Measurements from ENCODE around the gene FDPS.
"Not testable (repeated sequence)": the region's sequence is repeated elsewhere in the genome, so short reads cannot be mapped to it uniquely, and the experiment has no call there.

Gene FDPS

DNA sequence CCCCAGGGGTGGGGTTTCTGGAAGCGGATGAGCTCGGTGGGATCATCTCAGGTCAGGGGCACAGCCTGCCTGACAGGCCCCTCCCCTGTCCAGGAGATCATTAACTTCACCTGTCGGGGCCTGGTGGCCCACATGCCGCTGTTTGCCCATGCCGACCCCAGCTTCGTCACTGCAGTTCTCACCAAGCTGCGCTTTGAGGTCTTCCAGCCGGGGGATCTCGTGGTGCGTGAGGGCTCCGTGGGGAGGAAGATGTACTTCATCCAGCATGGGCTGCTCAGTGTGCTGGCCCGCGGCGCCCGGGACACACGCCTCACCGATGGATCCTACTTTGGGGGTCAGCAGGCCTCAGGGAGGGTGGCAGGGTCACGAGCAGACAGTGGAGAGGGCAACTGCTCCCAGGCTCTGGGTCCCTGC, 23.0 kb upstream of the FDPS start:
- DNase-seq (ENCODE audit: low read depth in 2 of 2) = no peak

DNA sequence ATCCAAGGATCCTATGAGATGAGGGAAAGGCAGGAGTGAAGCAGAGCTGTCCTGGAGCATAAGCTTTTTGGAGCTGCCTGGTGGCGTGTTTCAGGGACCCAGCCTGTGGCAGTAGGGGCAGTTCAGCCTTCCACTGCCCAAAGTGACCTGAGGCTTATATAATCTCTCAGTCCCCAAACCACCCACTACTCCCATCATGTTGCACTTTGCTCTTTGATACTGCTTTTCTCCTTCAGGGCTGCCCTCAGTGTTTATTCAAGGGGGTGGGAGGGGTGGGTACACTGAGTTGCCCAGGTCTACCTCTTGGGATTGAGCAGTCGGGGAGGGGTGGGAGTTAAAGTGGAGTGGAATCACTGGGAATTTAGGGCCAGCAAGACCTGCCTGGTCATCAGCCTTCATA, 22.1 kb upstream of the FDPS start:
- DNase-seq (ENCODE audit: low read depth in 2 of 2) = no peak

DNA sequence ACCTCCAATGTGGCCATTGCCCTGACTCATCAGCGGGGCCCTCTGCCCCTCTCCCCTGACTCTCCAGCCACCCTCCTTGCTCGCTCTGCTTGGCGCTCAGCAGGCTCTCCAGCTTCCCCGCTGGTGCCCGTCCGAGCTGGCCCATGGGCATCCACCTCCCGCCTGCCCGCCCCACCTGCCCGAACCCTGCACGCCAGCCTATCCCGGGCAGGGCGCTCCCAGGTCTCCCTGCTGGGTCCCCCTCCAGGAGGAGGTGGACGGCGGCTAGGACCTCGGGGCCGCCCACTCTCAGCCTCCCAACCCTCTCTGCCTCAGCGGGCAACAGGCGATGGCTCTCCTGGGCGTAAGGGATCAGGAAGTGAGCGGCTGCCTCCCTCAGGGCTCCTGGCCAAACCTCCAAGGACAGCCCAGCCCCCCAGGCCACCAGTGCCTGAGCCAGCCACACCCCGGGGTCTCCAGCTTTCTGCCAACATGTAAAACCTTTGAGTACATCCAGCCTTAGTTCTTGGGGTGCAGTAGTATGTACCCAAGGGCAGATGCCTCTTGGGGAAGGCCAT, 20.6 kb upstream of the FDPS start:
- DNase-seq (ENCODE audit: low read depth in 2 of 2) = no peak

DNA sequence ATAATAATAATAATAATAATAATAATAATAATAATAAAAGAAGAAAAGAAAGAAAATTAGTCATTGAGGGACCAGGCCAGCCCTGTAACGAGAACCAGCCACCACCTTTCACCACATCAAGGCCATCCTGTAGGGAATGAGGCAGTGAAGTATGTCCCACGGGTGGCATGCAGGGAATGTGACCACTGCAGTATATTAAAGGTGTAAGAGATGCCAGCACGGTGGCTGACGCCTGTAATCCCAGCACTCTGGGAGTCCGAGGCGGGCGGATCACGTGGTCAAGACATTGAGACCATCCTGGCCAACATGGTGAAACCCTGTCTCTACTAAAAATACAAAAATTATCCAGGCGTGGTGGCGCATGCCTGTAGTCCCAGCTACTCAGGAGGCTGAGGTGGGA, 17.7 kb upstream of the FDPS start:
- not testable (repeated sequence) for DNase-seq (ENCODE audit: low read depth in 2 of 2)

DNA sequence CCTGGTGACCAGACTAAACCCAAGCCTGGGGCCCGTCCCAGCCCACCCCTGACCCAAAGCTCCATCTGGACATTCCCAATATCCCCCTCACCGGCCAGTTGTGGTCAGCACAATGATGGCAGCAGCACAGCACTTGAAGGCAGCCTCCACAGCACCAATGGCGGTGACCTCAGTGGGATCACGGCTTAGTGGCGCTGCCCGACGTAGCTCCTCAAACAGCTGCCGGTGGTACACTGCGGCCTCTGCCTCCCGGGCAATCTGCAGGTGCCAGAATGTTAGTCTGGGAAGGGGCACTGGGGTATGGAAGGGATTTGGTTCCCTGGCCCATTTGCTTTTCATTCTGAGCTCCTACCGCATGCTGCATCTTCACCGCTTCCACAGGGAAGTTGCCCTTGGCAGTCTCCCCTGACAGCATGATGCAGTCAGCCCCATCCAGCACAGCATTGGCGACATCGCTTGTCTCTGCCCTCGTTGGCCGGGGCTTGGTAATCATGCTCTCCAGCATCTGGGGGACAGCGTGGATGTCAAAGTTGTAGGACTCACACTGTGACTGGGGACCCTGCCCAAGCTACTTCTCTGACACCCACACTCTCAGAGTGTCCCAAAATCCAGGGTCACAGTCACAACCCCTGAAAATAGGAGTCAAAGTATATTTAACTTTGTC, 15.4 kb upstream of the FDPS start:
- no peak for DNase-seq (ENCODE audit: low read depth in 2 of 2)

DNA sequence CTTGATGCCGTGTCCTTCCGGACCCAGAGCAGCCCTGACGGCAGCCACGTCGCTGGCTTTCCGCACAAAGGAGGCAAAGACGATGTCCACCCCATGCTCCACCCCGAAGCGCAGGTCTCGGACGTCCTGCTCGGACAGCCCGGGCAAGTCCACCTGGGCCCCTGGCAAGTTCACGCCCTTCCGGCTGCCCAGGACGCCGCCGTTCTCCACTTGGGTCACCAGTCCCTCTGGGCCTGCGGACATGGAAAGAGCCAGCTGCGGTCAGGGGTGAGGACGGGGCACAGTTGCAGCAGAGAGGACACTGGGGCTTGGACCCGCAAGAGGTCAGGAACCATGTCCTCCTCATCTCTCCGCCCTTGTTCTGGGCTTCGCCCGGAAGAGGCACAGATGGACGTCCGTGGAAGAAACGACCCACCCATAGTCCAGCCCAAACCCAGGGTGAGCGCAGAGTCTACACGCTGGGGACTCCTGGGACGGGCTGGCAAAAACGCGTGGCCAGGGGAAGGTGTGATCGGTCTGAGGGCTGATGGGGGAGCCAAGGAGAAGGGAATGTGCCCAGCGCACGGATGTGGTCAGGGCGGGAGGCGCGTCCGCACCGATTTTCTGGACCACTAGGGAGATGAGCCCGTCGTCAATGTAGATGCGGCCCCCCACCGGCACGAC, 14.0 kb upstream of the FDPS start:
- DNase-seq (ENCODE audit: low read depth in 2 of 2) = no peak

DNA sequence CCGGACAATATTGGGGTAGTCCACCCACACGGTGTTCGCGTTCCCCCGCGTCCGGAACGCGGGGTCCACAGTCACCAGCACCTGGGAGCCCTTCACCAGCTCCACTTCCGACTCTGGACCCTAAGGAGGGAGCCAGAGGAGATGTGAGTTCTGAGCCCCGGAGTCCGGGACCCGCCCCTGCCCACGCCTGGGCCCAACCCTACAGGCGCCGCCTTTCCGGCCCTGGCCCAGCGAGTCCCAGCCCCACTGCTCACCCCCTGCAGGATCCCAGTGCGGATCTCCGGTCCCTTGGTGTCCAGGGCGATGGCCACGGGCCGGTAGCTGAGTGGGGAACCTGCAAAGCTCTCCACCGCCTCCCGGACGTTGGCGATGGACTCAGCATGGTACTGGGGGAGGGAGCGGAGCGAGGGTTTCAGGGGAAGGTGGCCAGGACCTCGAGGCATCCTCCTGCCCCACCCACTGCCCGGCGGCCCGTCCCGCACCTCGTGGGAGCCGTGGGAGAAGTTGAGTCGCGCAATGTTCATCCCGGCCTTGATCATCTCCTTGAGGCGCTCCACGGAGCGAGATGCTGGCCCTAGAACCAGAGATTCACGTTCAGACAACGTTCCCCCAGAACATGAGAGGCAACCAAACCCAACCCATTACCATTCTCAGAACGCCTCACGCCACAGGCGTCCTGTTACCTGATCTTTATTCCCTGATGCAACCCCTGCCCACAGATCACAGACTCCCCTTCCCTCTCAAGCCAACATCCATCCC, 13.3 kb upstream of the FDPS start:
- no peak for DNase-seq (ENCODE audit: low read depth in 2 of 2)

DNA sequence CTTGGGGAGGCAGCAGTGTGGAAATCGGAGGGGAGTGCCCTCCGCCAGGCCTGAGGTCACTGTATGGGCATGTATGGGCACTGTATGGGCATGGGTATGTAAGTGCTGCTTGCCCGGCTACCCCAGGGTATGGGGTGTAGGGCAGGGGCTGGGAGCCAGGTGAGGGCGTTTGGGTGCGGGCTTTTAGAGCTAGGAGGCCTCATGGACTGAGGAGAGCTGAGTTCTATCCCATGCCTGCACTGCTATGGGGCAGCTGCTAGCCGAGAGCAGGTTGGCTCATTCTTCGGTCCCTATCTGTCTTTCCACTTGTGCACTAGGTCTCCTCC, 12.8 kb upstream of the FDPS start:
- DNase-seq (ENCODE audit: low read depth in 2 of 2) = no peak

DNA sequence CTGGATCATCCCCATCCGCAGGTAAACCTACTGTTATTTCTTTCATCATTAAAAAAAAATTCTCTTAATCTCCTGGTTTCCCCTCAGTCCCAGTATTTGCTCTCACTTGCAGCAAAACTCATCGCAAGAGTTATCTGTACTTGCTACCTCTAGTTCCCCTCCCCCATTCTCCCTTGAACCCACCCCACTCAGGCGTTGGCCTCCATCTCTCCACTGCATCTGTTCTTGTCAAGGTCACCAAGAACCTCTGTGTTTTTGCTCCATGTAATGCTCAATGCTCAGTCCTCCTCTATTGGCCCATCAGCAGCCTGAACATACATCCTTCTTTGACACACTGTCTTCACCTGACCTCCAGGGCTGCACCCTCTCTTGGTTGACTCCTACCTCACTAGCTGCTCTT, 12.0 kb upstream of the FDPS start:
- no peak for DNase-seq (ENCODE audit: low read depth in 2 of 2)

DNA sequence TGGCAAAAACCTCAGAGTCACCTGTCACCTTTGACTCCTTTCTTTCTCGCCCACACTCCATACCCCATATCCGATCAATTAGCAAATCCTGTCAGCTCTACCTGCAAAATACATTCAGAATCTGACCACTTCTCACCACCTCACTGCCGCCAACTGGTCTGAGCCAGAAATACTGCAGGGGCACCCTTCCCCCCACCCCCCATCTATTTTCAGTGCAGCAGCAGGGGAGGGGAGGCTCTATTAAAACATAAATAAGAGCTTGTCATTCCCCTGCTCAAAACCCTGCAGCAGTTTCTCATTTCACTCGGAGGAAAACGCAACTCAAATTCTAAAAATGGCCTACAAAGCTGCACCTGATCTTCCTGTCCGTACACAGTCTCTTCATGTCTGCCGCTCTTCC, 11.3 kb upstream of the FDPS start:
- no peak for DNase-seq (ENCODE audit: low read depth in 2 of 2)

DNA sequence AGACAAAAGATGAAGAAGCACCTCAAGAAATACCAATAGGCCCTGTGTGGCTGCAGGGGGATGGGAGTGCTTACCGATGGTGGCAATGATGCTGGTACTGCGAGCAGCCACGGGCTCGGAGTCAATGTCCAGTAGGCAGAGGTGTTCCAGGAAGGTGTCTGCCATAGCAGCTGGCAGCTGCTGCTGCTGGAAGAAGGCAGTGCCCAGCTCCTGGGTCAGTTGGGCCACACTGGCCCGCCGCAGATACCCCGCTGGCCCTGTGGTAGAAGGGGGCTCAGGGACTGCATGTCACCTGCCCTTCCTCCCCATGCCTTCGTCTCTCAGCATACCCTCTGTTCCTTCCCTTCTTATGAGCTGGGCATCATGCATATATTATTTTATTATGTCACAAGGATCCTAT, 8.6 kb upstream of the FDPS start:
- DNase-seq (ENCODE audit: low read depth in 2 of 2) = no peak

DNA sequence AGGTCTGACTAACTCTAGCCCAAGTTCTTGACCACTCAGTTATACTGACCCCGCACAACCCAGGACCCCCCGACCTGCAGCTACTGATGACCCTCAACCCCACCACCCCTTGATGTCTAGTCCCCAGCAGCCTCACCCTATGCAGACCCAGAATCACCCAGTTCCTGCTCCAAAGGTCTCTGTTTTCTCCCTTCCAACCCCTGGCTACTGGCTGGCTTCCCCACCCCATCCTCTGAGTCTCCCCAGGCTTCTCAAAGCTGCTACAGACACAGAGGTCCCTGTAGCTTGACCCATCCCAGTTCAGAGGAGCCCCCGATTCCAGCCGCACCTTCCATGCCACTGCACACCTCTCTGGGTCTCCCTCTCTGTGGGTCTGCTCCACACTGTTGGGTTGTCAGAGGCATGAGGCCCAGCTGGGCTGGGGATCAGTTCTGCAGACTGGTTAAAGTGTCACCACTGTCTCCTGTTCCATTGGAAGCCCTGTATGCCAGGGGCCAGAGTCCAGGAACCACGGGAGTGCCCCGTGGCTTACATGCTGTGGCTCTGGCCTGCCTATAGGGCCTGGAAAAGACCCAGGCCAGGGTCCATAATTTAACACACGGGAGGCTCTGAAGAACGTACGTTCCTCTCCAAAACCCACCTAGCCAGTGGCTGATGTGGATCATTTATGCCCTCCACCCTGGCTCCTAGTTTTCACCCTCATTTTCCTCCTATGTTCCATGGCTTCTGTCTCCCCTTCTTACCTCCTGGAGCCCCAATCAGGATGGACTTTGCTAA, 7.9 kb upstream of the FDPS start:
- no peak for DNase-seq (ENCODE audit: low read depth in 2 of 2)

DNA sequence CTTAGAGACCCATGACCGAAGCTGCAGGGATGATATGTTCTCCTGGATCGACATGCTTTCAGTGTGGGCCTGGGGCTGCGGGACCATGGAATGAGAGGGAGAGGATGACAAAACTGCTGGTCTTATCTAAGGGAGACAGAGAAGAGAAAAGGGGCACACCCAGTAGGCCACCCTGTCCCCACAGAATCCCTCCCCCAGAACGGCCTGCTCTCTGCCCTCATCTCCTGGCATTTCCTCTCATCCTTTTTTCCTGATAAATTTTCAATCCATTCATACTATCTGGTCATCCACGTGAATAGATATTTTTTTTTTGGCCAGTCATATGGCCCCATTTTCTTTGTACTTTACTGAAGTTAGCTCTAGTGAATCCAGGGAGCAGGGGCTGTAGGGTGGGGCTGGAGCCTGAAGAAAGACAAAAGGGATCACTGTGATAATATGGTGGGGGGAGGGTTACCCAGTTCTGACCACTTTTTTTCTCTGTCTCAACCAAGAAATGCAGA, 7.3 kb upstream of the FDPS start, which contains the start of gene PKLR:
PKLR (minus strand) TSS at position 97 of the 500 bp plus-strand sequence; CDS start at position 54, 43 bp downstream.
- DNase-seq (ENCODE audit: low read depth in 2 of 2) = no peak

DNA sequence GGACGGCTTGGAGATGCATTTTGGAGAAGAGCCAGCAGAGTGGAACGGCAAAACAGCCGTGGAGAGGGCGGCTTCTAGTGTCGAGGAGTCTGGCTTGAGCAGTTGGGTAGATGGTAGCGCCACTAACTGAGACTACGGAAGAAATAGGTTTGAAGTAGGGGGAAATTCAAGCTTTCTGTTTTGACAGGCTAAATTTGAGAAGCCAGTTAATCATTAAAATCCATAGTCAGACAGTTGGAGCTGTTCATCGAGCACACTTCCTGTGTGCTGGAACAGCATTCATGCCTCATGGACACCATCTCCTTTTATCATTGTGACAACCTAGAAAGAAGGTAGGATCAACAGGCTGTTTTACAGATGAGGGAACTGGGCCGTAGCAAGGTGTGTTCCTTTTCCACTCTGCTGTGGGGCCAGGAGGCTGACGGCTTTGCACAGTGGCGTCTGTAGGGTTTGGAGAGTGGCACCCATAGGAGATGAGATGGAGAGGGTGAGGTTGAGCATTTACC, 4.1 kb upstream of the FDPS start:
- DNase-seq (ENCODE audit: low read depth in 2 of 2) = no peak

DNA sequence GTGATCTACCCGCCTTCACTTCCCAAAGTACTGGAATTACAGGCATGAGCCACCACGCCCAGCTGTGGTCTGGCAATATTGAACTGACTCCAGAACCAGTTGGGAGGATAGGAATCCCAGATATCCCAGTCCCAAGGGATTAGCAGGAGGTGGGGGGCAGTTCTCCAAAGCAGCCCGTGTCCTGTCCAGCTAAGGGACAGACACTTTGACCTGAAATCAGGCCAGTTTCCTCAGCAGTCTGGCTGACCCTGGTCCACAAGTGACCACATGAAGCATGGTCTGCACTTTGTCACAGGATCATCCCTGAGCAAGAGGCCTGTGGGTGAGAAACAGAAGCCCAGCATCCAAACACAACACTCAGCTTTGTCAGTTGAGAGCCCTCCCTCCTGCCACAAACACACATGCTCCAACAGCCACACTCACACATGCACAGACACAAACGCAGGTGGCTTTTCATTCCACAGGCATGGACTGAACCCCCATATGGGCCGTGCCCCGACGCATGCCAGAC, 2.7 kb upstream of the FDPS start:
- no peak for DNase-seq (ENCODE audit: low read depth in 2 of 2)

DNA sequence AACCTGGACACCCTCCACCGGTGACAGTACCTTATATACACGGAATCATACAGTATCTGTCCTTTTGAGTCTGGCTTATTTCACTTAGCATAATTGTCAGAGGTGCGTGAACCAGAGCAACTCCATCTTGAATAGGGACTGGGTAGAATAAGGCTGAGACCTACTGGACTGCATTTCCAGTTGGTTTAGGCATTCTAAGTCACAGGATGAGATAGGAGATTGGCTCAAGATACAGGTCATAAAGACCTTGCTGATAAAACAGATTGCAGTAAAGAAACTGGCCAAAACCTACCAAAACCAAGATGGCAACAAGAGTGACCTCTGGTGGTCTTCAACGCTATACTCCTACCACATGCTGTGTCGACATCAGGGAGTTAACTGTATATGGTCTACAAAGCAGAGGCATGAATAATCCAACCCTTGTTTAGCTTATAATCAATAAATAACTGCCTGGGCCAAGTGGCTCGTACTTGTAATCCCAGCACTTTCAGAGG, 1.4 kb upstream of the FDPS start:
- DNase-seq (ENCODE audit: low read depth in 2 of 2) = no peak

DNA sequence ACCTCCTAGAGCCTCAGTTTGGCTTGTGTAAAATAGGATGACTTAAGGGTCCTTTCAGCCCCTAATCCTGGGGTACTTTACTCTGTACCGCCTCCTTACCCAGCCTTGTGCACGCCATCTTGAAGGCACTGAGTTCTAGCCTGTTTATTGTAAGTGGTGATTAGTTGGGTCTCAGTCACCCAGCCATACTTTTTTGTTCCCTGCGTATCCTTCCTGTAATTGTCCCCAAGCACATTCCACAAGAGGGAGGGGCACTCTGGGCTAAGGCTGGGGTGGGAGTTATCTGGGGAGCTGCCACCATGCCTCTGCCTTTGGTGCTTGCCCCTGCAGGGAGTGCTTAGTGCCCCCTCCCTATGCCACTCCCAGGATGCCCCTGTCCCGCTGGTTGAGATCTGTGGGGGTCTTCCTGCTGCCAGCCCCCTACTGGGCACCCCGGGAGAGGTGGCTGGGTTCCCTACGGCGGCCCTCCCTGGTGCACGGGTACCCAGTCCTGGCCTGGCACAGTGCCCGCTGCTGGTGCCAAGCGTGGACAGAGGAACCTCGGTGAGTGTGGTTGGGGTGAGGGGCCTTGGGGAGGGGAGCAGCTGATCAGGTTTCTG, 856 bp downstream of the FDPS start:
- no peak for DNase-seq (ENCODE audit: low read depth in 2 of 2)

DNA sequence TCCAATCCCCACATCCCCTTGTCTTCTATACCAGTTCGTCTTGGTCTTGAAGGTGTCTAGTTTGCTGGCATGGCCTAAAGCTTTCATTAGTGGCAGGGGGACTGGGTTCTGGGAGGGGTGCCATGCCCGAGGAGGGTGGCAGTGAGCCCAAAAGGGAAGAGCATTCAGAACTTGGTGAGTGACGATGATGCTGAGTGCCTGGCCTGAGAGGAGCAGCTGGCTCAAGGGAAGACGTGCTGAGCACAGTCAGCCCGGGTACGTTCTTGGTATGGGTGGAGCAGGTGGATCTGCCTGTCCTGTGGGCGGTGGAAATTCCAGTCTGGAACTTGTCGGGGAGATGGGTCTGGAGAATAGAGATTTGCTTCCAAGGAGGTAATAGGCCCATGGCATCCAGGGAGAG, 4.6 kb downstream of the FDPS start:
- DNase-seq (ENCODE audit: low read depth in 2 of 2) = no peak

DNA sequence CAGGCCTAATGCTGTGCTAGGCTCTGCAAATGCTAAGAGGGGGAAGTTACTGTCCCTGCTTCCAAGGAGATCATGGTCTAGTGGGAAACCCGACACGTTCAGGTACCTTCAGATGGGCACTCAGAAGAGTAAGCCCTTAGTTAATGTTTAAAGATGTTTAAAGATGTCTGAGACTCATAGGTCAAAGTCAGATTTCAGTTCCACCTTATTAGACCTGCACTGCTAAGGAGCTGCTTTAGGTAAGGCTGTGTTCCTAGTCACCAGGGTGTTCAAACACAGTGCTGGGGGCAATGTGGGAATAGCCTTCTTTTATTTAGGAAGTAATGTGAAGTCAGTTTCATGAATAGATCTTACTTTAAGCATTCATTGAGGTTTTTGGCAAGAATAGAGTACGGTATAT, 8.3 kb downstream of the FDPS start:
- DNase-seq (ENCODE audit: low read depth in 2 of 2) = no peak

DNA sequence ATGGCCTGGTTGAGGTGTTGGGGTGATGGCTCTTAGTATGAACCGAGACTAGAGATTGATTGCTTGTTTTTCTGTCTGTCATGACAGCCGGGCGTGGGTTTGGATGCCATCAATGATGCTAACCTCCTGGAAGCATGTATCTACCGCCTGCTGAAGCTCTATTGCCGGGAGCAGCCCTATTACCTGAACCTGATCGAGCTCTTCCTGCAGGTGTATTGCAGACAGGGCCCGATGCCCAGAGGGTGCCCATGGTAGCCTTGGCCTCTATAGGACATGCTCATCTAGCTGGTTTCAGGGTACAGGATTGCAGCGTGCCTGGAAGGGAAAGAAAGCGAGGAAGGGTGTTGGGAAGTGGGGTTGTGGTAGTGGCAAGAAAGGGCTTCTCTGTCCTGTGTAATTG, 9.4 kb downstream of the FDPS start:
- no peak for DNase-seq (ENCODE audit: low read depth in 2 of 2)

DNA sequence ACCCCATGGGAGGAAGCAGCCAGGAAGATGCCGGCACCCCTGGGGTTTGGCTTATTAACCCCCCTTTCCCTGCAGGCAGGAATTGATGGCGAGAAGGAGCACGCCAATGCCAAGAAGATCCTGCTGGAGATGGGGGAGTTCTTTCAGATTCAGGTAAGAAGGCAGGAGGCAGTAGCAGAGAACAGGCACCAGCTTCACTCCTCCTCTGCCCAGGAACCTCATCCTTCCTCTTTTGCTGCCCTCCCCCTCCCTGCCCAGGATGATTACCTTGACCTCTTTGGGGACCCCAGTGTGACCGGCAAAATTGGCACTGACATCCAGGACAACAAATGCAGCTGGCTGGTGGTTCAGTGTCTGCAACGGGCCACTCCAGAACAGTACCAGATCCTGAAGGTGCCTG, 10.9 kb downstream of the FDPS start:
- no peak for DNase-seq (ENCODE audit: low read depth in 2 of 2)
